H9 (cell line): ENCODE data around the gene EFCAB11. TPM values are rescaled to one million over a fixed set of nuclear protein-coding genes. Genes with fewer than 3 reads are reported as not detected.

Experiments
- DNase-seq: peaks from one replicate; pipeline ENCODE4 v3.0.0-alpha.2; 2017
- H2AFZ ChIP-seq: one replicate; pipeline ENCODE4 v1.6.1; 2013; ENCODE audit warnings: mild to moderate bottlenecking, low read length, control low read depth, moderate library complexity
- H2AK5ac ChIP-seq: 2 replicates; pipeline ENCODE4 v1.6.1; 2013; ENCODE audit warnings: low read length, control low read depth, mixed read lengths; ENCODE audit not compliant: insufficient read length
- H2BK120ac ChIP-seq: one replicate; pipeline ENCODE4 v1.6.1; 2013; ENCODE audit warnings: low read depth, mild to moderate bottlenecking, low read length, control low read depth, inconsistent platforms; ENCODE audit not compliant: poor library complexity, severe bottlenecking
- H2BK12ac ChIP-seq: 2 replicates; pipeline ENCODE4 v1.6.1; 2013; ENCODE audit warnings: low read length, control low read depth, mixed read lengths, low read depth; ENCODE audit not compliant: insufficient read length
- H2BK15ac ChIP-seq: 2 replicates; pipeline ENCODE4 v1.6.1; 2013; ENCODE audit warnings: low read depth, low read length, control low read depth
- H2BK20ac ChIP-seq: one replicate; pipeline ENCODE4 v1.6.1; 2013; ENCODE audit warnings: low read depth, mild to moderate bottlenecking, low read length, control low read depth, inconsistent platforms; ENCODE audit not compliant: poor library complexity, severe bottlenecking
- H2BK5ac ChIP-seq: 2 replicates; pipeline ENCODE4 v1.6.1; 2013; ENCODE audit warnings: low read length, control low read depth, mixed read lengths; ENCODE audit not compliant: insufficient read length
- H3K14ac ChIP-seq: 2 replicates; pipeline ENCODE4 v1.6.1; 2013; ENCODE audit warnings: low read length, control low read depth; ENCODE audit not compliant: insufficient read depth
- H3K18ac ChIP-seq: 2 replicates; pipeline ENCODE4 v1.6.1; 2013; ENCODE audit warnings: low read depth, mild to moderate bottlenecking, mixed read lengths, low read length, control low read depth; ENCODE audit not compliant: insufficient read length
- H3K23ac ChIP-seq: 2 replicates; pipeline ENCODE4 v1.6.1; 2013; ENCODE audit warnings: low read length, control low read depth, mixed read lengths, low read depth; ENCODE audit not compliant: insufficient read length
- H3K23me2 ChIP-seq: 2 replicates; pipeline ENCODE4 v1.6.1; 2013; ENCODE audit warnings: low read depth, mild to moderate bottlenecking, mixed read lengths, low read length, control low read depth; ENCODE audit not compliant: insufficient read length, poor library complexity, severe bottlenecking
- H3K27ac ChIP-seq: 2 replicates; pipeline ENCODE4 v1.5.1; 2013; ENCODE audit warnings: low read length, control low read depth, mixed read lengths, low read depth; ENCODE audit not compliant: insufficient read length
- H3K27me3 ChIP-seq: 2 replicates; pipeline ENCODE4 v1.6.1; 2013; ENCODE audit warnings: low read length, control low read depth, inconsistent platforms; ENCODE audit not compliant: insufficient read depth
- H3K4ac ChIP-seq: 2 replicates; pipeline ENCODE4 v1.6.1; 2013; ENCODE audit warnings: low read depth, mild to moderate bottlenecking, control low read depth, inconsistent platforms, low read length, moderate library complexity
- H3K4me1 ChIP-seq: 2 replicates; pipeline ENCODE4 v1.6.1; 2013; ENCODE audit warnings: low read length, control low read depth, inconsistent platforms; ENCODE audit not compliant: insufficient read depth
- H3K4me2 ChIP-seq: 2 replicates; pipeline ENCODE4 v1.6.1; 2013; ENCODE audit warnings: low read length, control low read depth, mixed read lengths; ENCODE audit not compliant: insufficient read length, insufficient read depth
- H3K56ac ChIP-seq: 2 replicates; pipeline ENCODE4 v1.6.1; 2013; ENCODE audit warnings: low read depth, mild to moderate bottlenecking, mixed read lengths, low read length, control low read depth; ENCODE audit not compliant: insufficient read length
- H3K79me1 ChIP-seq: 2 replicates; pipeline ENCODE4 v1.6.1; 2013; ENCODE audit warnings: low read depth, mild to moderate bottlenecking, moderate library complexity, low read length, control low read depth, inconsistent platforms; ENCODE audit not compliant: insufficient read depth, poor library complexity, severe bottlenecking
- H3K79me2 ChIP-seq: 2 replicates; pipeline ENCODE4 v1.6.1; 2013; ENCODE audit warnings: low read length, control low read depth, inconsistent platforms; ENCODE audit not compliant: insufficient read depth
- H3K9ac ChIP-seq: 2 replicates; pipeline ENCODE4 v1.6.1; 2013; ENCODE audit warnings: low read length, control low read depth, mixed read lengths; ENCODE audit not compliant: insufficient read length; ENCODE audit errors: extremely low read depth
- H3K9me3 ChIP-seq: one replicate; pipeline ENCODE4 v1.6.1; 2013; ENCODE audit warnings: low read depth, low read length, inconsistent platforms; ENCODE audit not compliant: control insufficient read depth
- H3T11ph ChIP-seq: one replicate; pipeline ENCODE4 v1.6.1; 2013; ENCODE audit warnings: mild to moderate bottlenecking, low read length, control low read depth, inconsistent platforms
- H4K20me1 ChIP-seq: one replicate; pipeline ENCODE4 v1.6.1; 2013; ENCODE audit not compliant: control insufficient read depth, insufficient read length, insufficient read depth
- H4K5ac ChIP-seq: 2 replicates; pipeline ENCODE4 v1.6.1; 2013; ENCODE audit warnings: low read depth, mild to moderate bottlenecking, mixed read lengths, low read length, control low read depth; ENCODE audit not compliant: insufficient read length
- H4K8ac ChIP-seq: replicated peaks from 2 replicates; pipeline ENCODE4 v1.6.1; 2013; ENCODE audit warnings: low read length, control low read depth, mixed read lengths, low read depth; ENCODE audit not compliant: insufficient read length
- H4K91ac ChIP-seq: 2 replicates; pipeline ENCODE4 v1.6.1; 2013; ENCODE audit warnings: low read depth, mild to moderate bottlenecking, moderate library complexity, mixed read lengths, low read length, control low read depth; ENCODE audit not compliant: insufficient read length
- H3K27ac Mint-ChIP-seq, 3 experiments: 2 replicates in 2 of 3; 3 replicates in 1 of 3; pipeline ENCODE4 v1.8.0; 2020 to 2021; ENCODE audit warnings: mixed read lengths in 3 of 3, mild to moderate bottlenecking in 1 of 3, moderate library complexity in 1 of 3
- H3K27me3 Mint-ChIP-seq: 2 replicates; pipeline ENCODE4 v1.8.0; 2021; ENCODE audit warnings: low read depth, mild to moderate bottlenecking, moderate library complexity, mixed read lengths
- H3K36me3 Mint-ChIP-seq, 3 experiments: 2 replicates in 2 of 3; 3 replicates in 1 of 3; pipeline ENCODE4 v1.8.0; 2020 to 2021; ENCODE audit warnings: low read depth in 3 of 3, mixed read lengths in 3 of 3; ENCODE audit not compliant: insufficient read depth in 1 of 3
- H3K4me1 Mint-ChIP-seq, 2 experiments: 2 replicates each; pipeline ENCODE4 v1.8.0; 2020; ENCODE audit warnings: mixed read lengths in 2 of 2
- H3K4me3 Mint-ChIP-seq, 2 experiments: 2 replicates in 1 of 2; 3 replicates in 1 of 2; pipeline ENCODE4 v1.8.0; 2020 to 2021; ENCODE audit warnings: mild to moderate bottlenecking in 2 of 2, mixed read lengths in 2 of 2, moderate library complexity in 1 of 2
- H3K9me3 Mint-ChIP-seq, 2 experiments: 2 replicates in 1 of 2; 3 replicates in 1 of 2; pipeline ENCODE4 v1.8.0; 2020; ENCODE audit warnings: mild to moderate bottlenecking in 2 of 2, mixed read lengths in 2 of 2, moderate library complexity in 1 of 2
- total RNA-seq: library from RNA; stranded (reverse); gene quantifications from 2 replicates; pipeline ENCODE4 v1.2.1, GENCODE V29; 2021
- TF ChIP-seq, protein P1 (sequence below): fragments of 200-600 bp; sonication (generic); conservative IDR thresholded peaks from 3 replicates; pipeline ENCODE4 v1.8.0; 2021; ENCODE audit warnings: antibody characterized with exemption, mild to moderate bottlenecking

EFCAB11 gene
- total RNA-seq, 1 experiment from 2014 or later, result 17.4 TPM

DNA sequence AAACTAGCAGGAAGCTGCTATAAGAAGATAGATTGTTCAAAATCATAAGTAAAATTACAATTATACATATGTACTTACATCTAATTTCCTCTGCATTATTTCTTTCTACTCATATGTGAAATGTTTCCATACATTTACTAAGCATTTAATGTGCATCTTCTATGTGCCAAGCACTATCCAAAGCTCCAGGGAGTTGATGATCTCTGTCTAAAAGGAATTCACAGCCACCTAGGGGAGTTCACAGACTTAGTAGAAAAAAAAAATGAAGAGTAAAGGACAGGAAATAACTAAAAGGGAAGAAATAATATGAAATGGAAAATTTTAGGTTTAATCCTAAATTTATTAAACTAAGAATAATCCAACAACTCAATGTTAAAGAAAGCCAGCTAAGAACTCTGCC is 91.7 kb downstream of the EFCAB11 start:
- TF ChIP-seq, protein P1, sequence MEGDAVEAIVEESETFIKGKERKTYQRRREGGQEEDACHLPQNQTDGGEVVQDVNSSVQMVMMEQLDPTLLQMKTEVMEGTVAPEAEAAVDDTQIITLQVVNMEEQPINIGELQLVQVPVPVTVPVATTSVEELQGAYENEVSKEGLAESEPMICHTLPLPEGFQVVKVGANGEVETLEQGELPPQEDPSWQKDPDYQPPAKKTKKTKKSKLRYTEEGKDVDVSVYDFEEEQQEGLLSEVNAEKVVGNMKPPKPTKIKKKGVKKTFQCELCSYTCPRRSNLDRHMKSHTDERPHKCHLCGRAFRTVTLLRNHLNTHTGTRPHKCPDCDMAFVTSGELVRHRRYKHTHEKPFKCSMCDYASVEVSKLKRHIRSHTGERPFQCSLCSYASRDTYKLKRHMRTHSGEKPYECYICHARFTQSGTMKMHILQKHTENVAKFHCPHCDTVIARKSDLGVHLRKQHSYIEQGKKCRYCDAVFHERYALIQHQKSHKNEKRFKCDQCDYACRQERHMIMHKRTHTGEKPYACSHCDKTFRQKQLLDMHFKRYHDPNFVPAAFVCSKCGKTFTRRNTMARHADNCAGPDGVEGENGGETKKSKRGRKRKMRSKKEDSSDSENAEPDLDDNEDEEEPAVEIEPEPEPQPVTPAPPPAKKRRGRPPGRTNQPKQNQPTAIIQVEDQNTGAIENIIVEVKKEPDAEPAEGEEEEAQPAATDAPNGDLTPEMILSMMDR, result no peak
- H2BK5ac ChIP-seq, result no peak overlapping the region

More for the DNA sequence above, 91.7 kb downstream of the EFCAB11 start:
- Histone ChIP-seq H4K8ac (no peak overlapping the region), H2AFZ (no peak overlapping the region), H4K91ac (no peak overlapping the region), H3K79me1 (no peaks in the 10 kb centered on the region), H3K4me1 (no peaks in the 10 kb centered on the region), H2BK20ac (no peak overlapping the region), H3K79me2 (no peaks in the 10 kb centered on the region), H3K9ac (no peak overlapping the region), H2BK12ac (no peak overlapping the region), H3K27me3 (no peaks in the 10 kb centered on the region), H2BK120ac (no peak overlapping the region), H4K5ac (no peak overlapping the region), H3K23ac (no peak overlapping the region), H3K4me2 (no peak overlapping the region), H2AK5ac (no peak overlapping the region), H2BK15ac (no peak overlapping the region), H3K27ac (no peak overlapping the region), H3K9me3 (no peaks in the 10 kb centered on the region), H4K20me1 (no peaks in the 10 kb centered on the region), H3K18ac (no peak overlapping the region), H3T11ph (no peak overlapping the region), H3K23me2 (no peaks in the 10 kb centered on the region), H3K14ac (no peak overlapping the region), H3K4ac (no peak overlapping the region), H3K56ac (no peak overlapping the region)
- Mint-ChIP-seq H3K27ac (no peak overlapping the region), H3K36me3 (peaks cover 2 to 11% (median 3%) of the 10 kb centered on the region in 3 experiments; a peak in 4 of 7 replicates), H3K4me3 (no peak overlapping the region), H3K4me1 (no peaks in the 10 kb centered on the region), H3K27me3 (no peaks in the 10 kb centered on the region; the same call in 1 of the 2 replicates), H3K9me3 (peaks cover 4 to 5% of the 10 kb centered on the region in 2 experiments; a peak in 4 of 5 replicates)
- no peak for DNase-seq
